CD14-positive monocyte (primary cell): ENCODE measurements around the gene AFDN. TPM values are rescaled to one million over a fixed set of nuclear protein-coding genes. Genes with fewer than 3 reads are reported as not detected.

ENCODE experiments used
- DNase-seq, 3 donors: peaks; one replicate each; pipeline ENCODE4 v3.0.0-alpha.2; 2011 to 2022
- H2AFZ ChIP-seq: 2 replicates; pipeline ENCODE4 v1.6.0; 2012; ENCODE audit warnings: mild to moderate bottlenecking, low read depth, low read length, inconsistent platforms; ENCODE audit not compliant: insufficient read depth, poor library complexity, severe bottlenecking
- H3K27ac ChIP-seq, 2 donors: 1 replicate in 1 of 2; 2 replicates in 1 of 2; pipeline ENCODE4 v1.5.1; 2012 to 2013; ENCODE audit warnings: low read length in 2 of 2, control low read depth in 1 of 2, inconsistent platforms in 1 of 2, low read depth in 1 of 2, mild to moderate bottlenecking in 1 of 2
- H3K27me3 ChIP-seq, 2 donors: one replicate each; pipeline versions ENCODE4 v1.6.0 to v1.6.1; 2011 to 2013; ENCODE audit warnings: low read length in 2 of 2; ENCODE audit not compliant: control insufficient read depth in 2 of 2, insufficient read depth in 2 of 2
- H3K36me3 ChIP-seq, 2 donors: replicated peaks in 1 of 2; 1 replicate in 1 of 2; 2 replicates in 1 of 2; pipeline versions ENCODE4 v1.5.1 to v1.6.1; 2012 to 2013; ENCODE audit warnings: low read length in 2 of 2, control low read depth in 1 of 2, inconsistent platforms in 1 of 2, mild to moderate bottlenecking in 1 of 2; ENCODE audit not compliant: insufficient read depth in 2 of 2, control insufficient read depth in 1 of 2
- H3K4me1 ChIP-seq, 2 donors: 1 replicate in 1 of 2; 2 replicates in 1 of 2; pipeline versions ENCODE4 v1.5.1 to v1.6.1; 2012 to 2013; ENCODE audit warnings: low read length in 2 of 2, control low read depth in 1 of 2, inconsistent platforms in 1 of 2, mild to moderate bottlenecking in 1 of 2, moderate library complexity in 1 of 2; ENCODE audit not compliant: insufficient read depth in 2 of 2, control insufficient read depth in 1 of 2
- H3K4me2 ChIP-seq: replicated peaks from 2 replicates; pipeline ENCODE3; 2012; ENCODE audit warnings: low read length, moderate library complexity, mild to moderate bottlenecking; ENCODE audit not compliant: poor library complexity, severe bottlenecking; ENCODE audit errors: extremely low read depth
- H3K4me3 ChIP-seq, 3 experiments: fragments of 200-600 bp in 1 of 3; sonication (generic) in 1 of 3; replicated peaks in 1 of 3; 1 replicate in 2 of 3; 2 replicates in 1 of 3; pipeline ENCODE4 v1.5.1; 2011 to 2013; ENCODE audit warnings: low read length in 3 of 3, mild to moderate bottlenecking in 3 of 3, control low read depth in 2 of 3, low read depth in 2 of 3, inconsistent platforms in 1 of 3, moderate library complexity in 1 of 3
- H3K79me2 ChIP-seq: 2 replicates; pipeline ENCODE4 v1.6.0; 2012; ENCODE audit warnings: mild to moderate bottlenecking, control low read depth, inconsistent platforms, low read length, moderate library complexity; ENCODE audit not compliant: insufficient read depth
- H3K9ac ChIP-seq: 2 replicates; pipeline ENCODE4 v1.6.0; 2017; ENCODE audit warnings: low read length, mild to moderate bottlenecking; ENCODE audit not compliant: insufficient read depth, poor library complexity, severe bottlenecking
- H3K9me3 ChIP-seq, 2 donors: replicated peaks in 1 of 2; 1 replicate in 1 of 2; 2 replicates in 1 of 2; pipeline versions ENCODE4 v1.5.1 to v1.6.1; 2012 to 2013; ENCODE audit warnings: low read length in 2 of 2, control low read depth in 1 of 2; ENCODE audit not compliant: control insufficient read depth in 1 of 2, insufficient read depth in 1 of 2
- H4K20me1 ChIP-seq: 2 replicates; pipeline ENCODE4 v1.6.0; 2012; ENCODE audit warnings: mild to moderate bottlenecking, low read length, control low read depth, moderate library complexity; ENCODE audit not compliant: insufficient read depth
- H3K27ac Mint-ChIP-seq, 7 donors: one replicate each; pipeline ENCODE4 v1.8.0; 2020; ENCODE audit warnings: mild to moderate bottlenecking in 7 of 7, mixed read lengths in 7 of 7, moderate library complexity in 6 of 7, inconsistent platforms in 2 of 7
- H3K27me3 Mint-ChIP-seq, 3 donors: one replicate each; pipeline ENCODE4 v1.8.0; 2021 to 2022; ENCODE audit warnings: low read depth in 3 of 3, mild to moderate bottlenecking in 3 of 3, mixed read lengths in 3 of 3, moderate library complexity in 3 of 3, inconsistent platforms in 1 of 3
- H3K36me3 Mint-ChIP-seq, 2 donors: one replicate each; pipeline ENCODE4 v1.8.0; 2020; ENCODE audit warnings: mixed read lengths in 2 of 2, inconsistent platforms in 1 of 2, mild to moderate bottlenecking in 1 of 2
- H3K4me1 Mint-ChIP-seq: one replicate; pipeline ENCODE4 v1.8.0; 2020; ENCODE audit warnings: mild to moderate bottlenecking, mixed read lengths
- H3K4me3 Mint-ChIP-seq, 2 donors: one replicate each; pipeline ENCODE4 v1.8.0; 2020; ENCODE audit warnings: mild to moderate bottlenecking in 2 of 2, mixed read lengths in 2 of 2, moderate library complexity in 1 of 2
- H3K9me3 Mint-ChIP-seq, 7 donors: one replicate each; pipeline ENCODE4 v1.8.0; 2020 to 2022; ENCODE audit warnings: mixed read lengths in 7 of 7, mild to moderate bottlenecking in 6 of 7, moderate library complexity in 6 of 7, inconsistent platforms in 2 of 7
- WGBS: methylation state at CpG from one replicate; pipeline ENCODE4 v1.1.5; 2013; ENCODE audit warnings: missing lambda C conversion rate; ENCODE audit not compliant: insufficient coverage; 5-methylcytosine and 5-hydroxymethylcytosine counted together
- intact Hi-C, 2 donors: fragments of 100-400 bp; cut with micrococcal nuclease; formaldehyde crosslinking; loops; one replicate each; pipeline versions ENCODE4 v1.15.0 to v1.15.1; 2023
- polyA plus RNA-seq, 3 donors: library from polyadenylated mRNA; depleted of rRNA in 1 of 3; unstranded in 2 of 3; stranded (reverse) in 1 of 3; fragments of 300-500 nt in 2 of 3; fragments of >200 nt in 1 of 3; fragmentation: Illumina TruSeq in 2 of 3; gene quantifications; 1 replicate in 2 of 3; 2 replicates in 1 of 3; pipeline ENCODE4 v1.2.3, GENCODE V29; 2012 to 2021
- TF ChIP-seq, protein P1 (sequence below): fragments of 200-600 bp; IDR thresholded peaks from one replicate; pipeline ENCODE4 v1.8.0; 2022; ENCODE audit warnings: antibody characterized with exemption, mild to moderate bottlenecking

AFDN gene
- polyA plus RNA-seq, 3 donors, result 0.03 to 1.5 TPM; not detected in 1

DNA sequence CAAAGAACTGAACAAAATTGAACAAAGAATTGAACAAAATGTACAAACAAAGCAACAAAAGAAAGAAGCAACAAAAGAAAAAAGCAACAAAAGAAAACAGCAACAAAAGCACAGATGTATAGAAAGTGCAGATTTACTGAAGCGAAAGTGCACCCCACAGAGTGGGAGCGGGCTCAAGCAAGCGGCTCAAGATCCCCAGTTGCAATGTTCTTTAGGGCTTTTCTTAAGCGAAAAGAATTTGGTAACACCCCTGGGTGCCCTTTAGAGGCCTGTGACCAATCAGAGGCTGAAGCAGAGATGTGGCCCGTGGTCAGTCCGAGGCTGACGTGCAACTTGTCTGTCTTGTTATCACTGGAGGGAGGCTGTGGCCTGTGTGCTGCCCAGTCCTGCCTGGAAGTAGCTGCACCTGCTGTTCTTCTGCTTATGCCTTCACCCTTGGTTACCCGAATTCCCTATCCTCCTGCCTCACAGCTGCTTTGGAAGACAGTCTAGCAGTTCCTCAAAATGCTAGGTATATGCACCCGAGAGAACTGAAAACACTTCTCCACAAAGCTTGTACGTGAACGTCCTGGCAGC, 157.5 kb downstream of the AFDN start:
- Histone ChIP-seq H2AFZ (no peak overlapping the region), H3K27ac (no peak overlapping the region), H4K20me1 (no peaks in the 10 kb centered on the region), H3K4me3 (no peak overlapping the region), H3K27me3 (no peaks in the 10 kb centered on the region), H3K79me2 (no peaks in the 10 kb centered on the region), H3K9ac (no peak overlapping the region), H3K4me2 (no peak overlapping the region), H3K4me1 (no peaks in the 10 kb centered on the region), H3K9me3 (peaks cover 24 to 50% of the 10 kb centered on the region in 2 donors), H3K36me3 (no peaks in the 10 kb centered on the region)
- Mint-ChIP-seq H3K4me1 (no peaks in the 10 kb centered on the region), H3K27ac (no peak overlapping the region), H3K9me3 (peaks cover 8 to 45% (median 21%) of the 10 kb centered on the region in 7 donors), H3K4me3 (no peak overlapping the region), H3K27me3 (peaks cover 2 to 6% (median 2%) of the 10 kb centered on the region in 3 donors), H3K36me3 (no peaks in the 10 kb centered on the region)
- intact Hi-C loops, result no loop called here
- 87% methylated on average over 8 of the region's 11 CpGs for WGBS
- TF ChIP-seq, protein P1, sequence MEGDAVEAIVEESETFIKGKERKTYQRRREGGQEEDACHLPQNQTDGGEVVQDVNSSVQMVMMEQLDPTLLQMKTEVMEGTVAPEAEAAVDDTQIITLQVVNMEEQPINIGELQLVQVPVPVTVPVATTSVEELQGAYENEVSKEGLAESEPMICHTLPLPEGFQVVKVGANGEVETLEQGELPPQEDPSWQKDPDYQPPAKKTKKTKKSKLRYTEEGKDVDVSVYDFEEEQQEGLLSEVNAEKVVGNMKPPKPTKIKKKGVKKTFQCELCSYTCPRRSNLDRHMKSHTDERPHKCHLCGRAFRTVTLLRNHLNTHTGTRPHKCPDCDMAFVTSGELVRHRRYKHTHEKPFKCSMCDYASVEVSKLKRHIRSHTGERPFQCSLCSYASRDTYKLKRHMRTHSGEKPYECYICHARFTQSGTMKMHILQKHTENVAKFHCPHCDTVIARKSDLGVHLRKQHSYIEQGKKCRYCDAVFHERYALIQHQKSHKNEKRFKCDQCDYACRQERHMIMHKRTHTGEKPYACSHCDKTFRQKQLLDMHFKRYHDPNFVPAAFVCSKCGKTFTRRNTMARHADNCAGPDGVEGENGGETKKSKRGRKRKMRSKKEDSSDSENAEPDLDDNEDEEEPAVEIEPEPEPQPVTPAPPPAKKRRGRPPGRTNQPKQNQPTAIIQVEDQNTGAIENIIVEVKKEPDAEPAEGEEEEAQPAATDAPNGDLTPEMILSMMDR, result no peak
- DNase-seq, result no peak

DNA sequence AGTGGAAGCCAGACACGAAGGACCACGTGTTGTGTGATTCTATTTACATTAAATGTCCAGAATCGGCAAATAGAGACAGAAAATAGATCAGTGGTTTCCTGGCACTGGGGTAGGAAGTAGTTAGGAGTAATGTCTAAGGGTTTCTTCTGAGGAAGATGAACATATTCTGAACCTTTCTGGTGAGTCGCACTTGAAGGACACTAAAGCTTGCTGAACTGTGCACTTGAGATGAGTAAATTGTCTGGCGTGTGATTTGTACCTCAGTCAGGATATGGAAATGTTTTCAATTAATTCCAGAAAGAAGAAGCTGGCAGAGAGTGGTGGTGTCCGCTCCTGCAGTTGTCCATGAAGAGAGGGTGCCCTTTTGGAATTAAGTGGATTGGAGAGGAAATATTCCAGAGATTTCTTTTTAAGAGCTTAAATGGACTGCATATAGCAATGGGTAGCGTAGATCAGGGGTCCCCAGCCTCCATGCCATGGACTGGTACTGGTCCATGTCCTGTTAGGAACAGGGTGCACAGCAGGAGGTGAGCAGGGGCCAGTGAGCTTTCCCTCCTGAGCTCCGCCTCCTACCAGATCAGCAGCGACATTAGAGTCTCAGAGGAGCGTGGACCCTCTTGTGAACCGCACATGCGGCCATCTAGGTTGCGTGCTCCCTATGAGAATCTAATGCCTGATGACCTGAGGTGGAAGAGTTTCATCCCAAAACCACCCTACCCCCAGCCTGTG, 158.3 kb downstream of the AFDN start:
- Histone ChIP-seq H3K4me3 (no peak overlapping the region), H3K9ac (no peak overlapping the region), H3K79me2 (no peaks in the 10 kb centered on the region), H3K9me3 (peaks cover 24 to 58% of the 10 kb centered on the region in 2 donors), H3K27ac (no peak overlapping the region), H3K4me1 (no peaks in the 10 kb centered on the region), H3K4me2 (no peak overlapping the region), H3K27me3 (no peaks in the 10 kb centered on the region), H2AFZ (no peak overlapping the region), H3K36me3 (no peaks in the 10 kb centered on the region), H4K20me1 (no peaks in the 10 kb centered on the region)
- H3K4me3 Mint-ChIP-seq, result no peak overlapping the region
- TF ChIP-seq, protein P1, result no peak
- H3K27ac Mint-ChIP-seq, result no peak overlapping the region
- peaks cover 12 to 48% (median 23%) of the 10 kb centered on the region in 7 donors for H3K9me3 Mint-ChIP-seq
- WGBS, result 95% methylated on average over 7 of the region's 13 CpGs
- H3K4me1 Mint-ChIP-seq, result no peaks in the 10 kb centered on the region
- intact Hi-C loops, result no loop called here
- no peaks in the 10 kb centered on the region for H3K36me3 Mint-ChIP-seq
- peaks cover 2 to 6% (median 2%) of the 10 kb centered on the region in 3 donors for H3K27me3 Mint-ChIP-seq
- no peak for DNase-seq
